ENCODE results near the gene IZUMO2. TPM values are rescaled to one million over a fixed set of nuclear protein-coding genes. Genes with fewer than 3 reads are reported as not detected.

Gene IZUMO2
- total RNA-seq, 1 experiment from 2014 or later, result not detected

DNA sequence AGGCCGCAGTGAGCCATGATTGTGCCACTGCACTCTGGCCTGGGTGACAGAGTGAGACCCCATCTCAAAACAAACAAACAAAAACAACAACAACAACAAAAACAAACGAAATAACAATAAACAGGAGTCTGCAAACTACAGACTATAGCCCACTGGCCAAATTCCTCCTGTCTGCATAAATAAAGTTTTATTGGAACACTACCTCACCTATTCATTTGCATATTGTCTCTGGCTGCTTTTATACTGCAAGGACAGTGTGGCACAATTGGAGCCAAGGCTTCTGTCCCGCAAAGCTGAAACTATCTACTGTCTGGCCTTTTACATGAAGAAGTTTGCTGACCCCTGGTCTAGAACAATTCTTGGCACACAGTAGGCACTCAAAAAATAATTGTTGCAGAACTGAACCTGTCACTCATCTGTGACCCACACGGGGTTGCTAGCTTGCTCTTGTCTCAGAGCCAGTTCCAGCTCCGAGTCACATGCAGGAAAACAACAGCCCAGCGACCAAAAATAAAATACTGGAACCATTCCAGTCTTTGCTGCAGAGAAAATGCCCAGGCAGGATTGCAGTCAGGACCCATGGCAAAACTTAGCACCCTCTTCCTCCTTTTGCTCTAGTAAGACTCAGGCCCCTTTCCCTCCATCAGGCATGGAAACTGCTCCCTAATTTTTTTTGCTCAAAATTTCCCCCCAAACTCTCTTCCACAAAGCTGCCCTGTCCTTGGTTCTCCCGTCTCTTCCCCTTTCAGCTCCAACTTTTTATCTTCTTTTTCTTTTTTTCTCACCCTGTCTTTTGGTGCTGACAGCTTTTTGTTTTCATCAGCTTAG lies 35.6 kb upstream of the IZUMO2 start:
- Histone ChIP-seq H3K4me1 (ENCODE audit: control insufficient read depth in 1 of 2, insufficient read depth in 2 of 2, low read length in 2 of 2) (peaks cover 7 to 11% of the 10 kb centered on the region in 2 experiments; a peak in 3 of 4 replicates), H3K4me3 (replicated peaks in 1 of 2; ENCODE audit: low read depth in 1 of 2, low read length in 2 of 2) (no peak overlapping the region), H3K36me3 (ENCODE audit: control insufficient read depth in 1 of 2, insufficient read depth in 2 of 2, low read length in 2 of 2) (no peaks in the 10 kb centered on the region), H4K20me1 (ENCODE audit: insufficient read depth) (no peaks in the 10 kb centered on the region), H3K27me3 (ENCODE audit: insufficient read depth, low read length) (peaks cover 8% of the 10 kb centered on the region; the same call in 1 of the 2 replicates), H3K9me3 (ENCODE audit: control insufficient read depth in 1 of 2, insufficient read depth in 1 of 2, low read depth in 1 of 2, low read length in 2 of 2) (no peaks in the 10 kb centered on the region), H3K9me2 (ENCODE audit: insufficient read depth) (no peaks in the 10 kb centered on the region), H3K79me2 (ENCODE audit: insufficient read depth, low read length) (0 out of 2 replicates have a peak, but pooled peaks cover under 1% of the 10 kb centered on the region), H3K27ac (ENCODE audit: low read depth, low read length) (no peak overlapping the region), H3K9ac (ENCODE audit: low read length) (no peak overlapping the region), H3K4me2 (ENCODE audit: low read length) (no peak overlapping the region), H2AFZ (ENCODE audit: low read depth, low read length, poor library complexity, severe bottlenecking) (no peak overlapping the region)
- CTCF ChIA-PET, result interaction anchor here (0.5 to 0.6 kb wide), 3 partner anchors 50 to 131 kb away, joined by 3 to 4 read pairs (median 3); partner anchors contain the start of gene KCNC3
- no TSS peak for BruUV-seq (replicated peaks)
- TF ChIP-seq RAD21 (IDR thresholded peaks at IDR 0.05; ENCODE audit: low read depth) (no peak), YY1 (IDR thresholded peaks at IDR 0.05; ENCODE audit: extremely low read depth, insufficient replicate concordance, low read depth, low read length) (no peak), ELF1 (IDR thresholded peaks at IDR 0.05; ENCODE audit: borderline replicate concordance, low read depth) (no peak), EGR1 (IDR thresholded peaks at IDR 0.05; ENCODE audit: low read depth) (no peak), TCF7L2 (IDR thresholded peaks at IDR 0.05; ENCODE audit: borderline replicate concordance, extremely low read depth, insufficient read depth, insufficient read length) (no peak), EZH2 (IDR thresholded peaks at IDR 0.05) (no peak), ZFX (IDR thresholded peaks at IDR 0.05) (no peak), SP1 (IDR thresholded peaks at IDR 0.05; ENCODE audit: low read depth) (no peak), REST (IDR thresholded peaks at IDR 0.05; ENCODE audit: low read depth) (no peak), SRF (IDR thresholded peaks at IDR 0.05; ENCODE audit: low read depth) (no peak), POLR2AphosphoS5 (IDR thresholded peaks at IDR 0.05; ENCODE audit: low read depth, low read length) (no peak), MAX (IDR thresholded peaks at IDR 0.05) (no peak), POLR2A (IDR thresholded peaks at IDR 0.05; ENCODE audit: borderline replicate concordance, extremely low read depth, insufficient read depth, insufficient read length) (no peak), SIN3A (IDR thresholded peaks at IDR 0.05; ENCODE audit: low read depth) (no peak), JUND (IDR thresholded peaks at IDR 0.05) (no peak)
- TF ChIP-seq, protein P1, sequence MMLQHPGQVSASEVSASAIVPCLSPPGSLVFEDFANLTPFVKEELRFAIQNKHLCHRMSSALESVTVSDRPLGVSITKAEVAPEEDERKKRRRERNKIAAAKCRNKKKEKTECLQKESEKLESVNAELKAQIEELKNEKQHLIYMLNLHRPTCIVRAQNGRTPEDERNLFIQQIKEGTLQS (IDR thresholded peaks at IDR 0.05), result no peak
- TF ChIP-seq, protein P2, sequence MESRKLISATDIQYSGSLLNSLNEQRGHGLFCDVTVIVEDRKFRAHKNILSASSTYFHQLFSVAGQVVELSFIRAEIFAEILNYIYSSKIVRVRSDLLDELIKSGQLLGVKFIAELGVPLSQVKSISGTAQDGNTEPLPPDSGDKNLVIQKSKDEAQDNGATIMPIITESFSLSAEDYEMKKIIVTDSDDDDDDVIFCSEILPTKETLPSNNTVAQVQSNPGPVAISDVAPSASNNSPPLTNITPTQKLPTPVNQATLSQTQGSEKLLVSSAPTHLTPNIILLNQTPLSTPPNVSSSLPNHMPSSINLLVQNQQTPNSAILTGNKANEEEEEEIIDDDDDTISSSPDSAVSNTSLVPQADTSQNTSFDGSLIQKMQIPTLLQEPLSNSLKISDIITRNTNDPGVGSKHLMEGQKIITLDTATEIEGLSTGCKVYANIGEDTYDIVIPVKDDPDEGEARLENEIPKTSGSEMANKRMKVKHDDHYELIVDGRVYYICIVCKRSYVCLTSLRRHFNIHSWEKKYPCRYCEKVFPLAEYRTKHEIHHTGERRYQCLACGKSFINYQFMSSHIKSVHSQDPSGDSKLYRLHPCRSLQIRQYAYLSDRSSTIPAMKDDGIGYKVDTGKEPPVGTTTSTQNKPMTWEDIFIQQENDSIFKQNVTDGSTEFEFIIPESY (IDR thresholded peaks at IDR 0.05; ENCODE audit: extremely low read depth, insufficient replicate concordance, low read length), result no peak
- TF ChIP-seq, protein P3, sequence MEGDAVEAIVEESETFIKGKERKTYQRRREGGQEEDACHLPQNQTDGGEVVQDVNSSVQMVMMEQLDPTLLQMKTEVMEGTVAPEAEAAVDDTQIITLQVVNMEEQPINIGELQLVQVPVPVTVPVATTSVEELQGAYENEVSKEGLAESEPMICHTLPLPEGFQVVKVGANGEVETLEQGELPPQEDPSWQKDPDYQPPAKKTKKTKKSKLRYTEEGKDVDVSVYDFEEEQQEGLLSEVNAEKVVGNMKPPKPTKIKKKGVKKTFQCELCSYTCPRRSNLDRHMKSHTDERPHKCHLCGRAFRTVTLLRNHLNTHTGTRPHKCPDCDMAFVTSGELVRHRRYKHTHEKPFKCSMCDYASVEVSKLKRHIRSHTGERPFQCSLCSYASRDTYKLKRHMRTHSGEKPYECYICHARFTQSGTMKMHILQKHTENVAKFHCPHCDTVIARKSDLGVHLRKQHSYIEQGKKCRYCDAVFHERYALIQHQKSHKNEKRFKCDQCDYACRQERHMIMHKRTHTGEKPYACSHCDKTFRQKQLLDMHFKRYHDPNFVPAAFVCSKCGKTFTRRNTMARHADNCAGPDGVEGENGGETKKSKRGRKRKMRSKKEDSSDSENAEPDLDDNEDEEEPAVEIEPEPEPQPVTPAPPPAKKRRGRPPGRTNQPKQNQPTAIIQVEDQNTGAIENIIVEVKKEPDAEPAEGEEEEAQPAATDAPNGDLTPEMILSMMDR (IDR thresholded peaks at IDR 0.05 in 2 of 3, conservative IDR thresholded peaks at IDR 0.05 in 1 of 3; ENCODE audit: borderline replicate concordance in 1 of 3, insufficient read depth in 1 of 3, low read depth in 2 of 3, low read length in 2 of 3), result no peak
- ATAC-seq (no peak), DNase-seq (ENCODE audit: low read depth, low spot score) (no peak)
- POLR2A ChIA-PET, result no interaction called here
- RAD21 ChIA-PET (ENCODE audit: low non-redundant PET in 1 of 2, low total read pairs in 2 of 2, uncharacterized antibody in 2 of 2, unreplicated experiment in 2 of 2), result no interaction called here
- intact Hi-C loops (cut with micrococcal nuclease), result no loop called here

Measured in HCT116 (cell line).